Activated CD4-positive, CD25-positive, alpha-beta regulatory T cell treated with anti-CD3 and anti-CD28 coated beads, Interleukin-2, amount 50 U/mL, for 16 hours (primary cell): ENCODE data around the gene NSF.
"Not testable (repeated sequence)": the region's sequence is repeated elsewhere in the genome, so short reads cannot be mapped to it uniquely, and the experiment has no call there.

ENCODE experiments used
- DNase-seq: peaks from one replicate; pipeline ENCODE4 v3.0.0-alpha.2; 2020; ENCODE audit warnings: low read depth, low spot score

The NSF gene

GRCh38 chr17:46590157-46591146 lies at the start of gene NSF:
TSS of gene NSF (plus strand) at chr17:46590669. CDS start at chr17:46590776, 107 bp downstream.
- DNase-seq, result not testable (repeated sequence)

GRCh38 chr17:46548607-46549006 lies 41.9 kb upstream of the NSF start:
- DNase-seq, result not testable (repeated sequence)

GRCh38 chr17:46559155-46559554 lies 31.3 kb upstream of the NSF start:
- DNase-seq, result not testable (repeated sequence)

- not testable (repeated sequence) for DNase-seq
These were observed 30.4 kb upstream of the NSF start for GRCh38 chr17:46560048-46560447.

- DNase-seq, result not testable (repeated sequence)
These were observed 24.2 kb upstream of the NSF start for GRCh38 chr17:46566284-46566683.

GRCh38 chr17:46566980-46567379 lies 23.5 kb upstream of the NSF start:
- not testable (repeated sequence) for DNase-seq

- DNase-seq, result not testable (repeated sequence)
These were observed 18.7 kb upstream of the NSF start for GRCh38 chr17:46571796-46572195.

- peak; percentile 56 for DNase-seq
These were observed 11.1 kb upstream of the NSF start, which contains the start of gene ARL17A for GRCh38 chr17:46579083-46580075. TSS of gene ARL17A (minus strand) at chr17:46579691. CDS start at chr17:46576322, 3,369 bp downstream.

- not testable (repeated sequence) for DNase-seq
These were observed 10.4 kb upstream of the NSF start for GRCh38 chr17:46580082-46580481.

GRCh38 chr17:46585444-46585843 lies 5.0 kb upstream of the NSF start:
- not testable (repeated sequence) for DNase-seq

GRCh38 chr17:46591332-46591731 lies 863 bp downstream of the NSF start:
- DNase-seq, result not testable (repeated sequence)

- DNase-seq, result not testable (repeated sequence)
These were observed 8.0 kb downstream of the NSF start for GRCh38 chr17:46598344-46598931.

- DNase-seq, result not testable (repeated sequence)
These were observed 10.3 kb downstream of the NSF start for GRCh38 chr17:46600767-46601166.

- DNase-seq, result not testable (repeated sequence)
These were observed 12.7 kb downstream of the NSF start for GRCh38 chr17:46603125-46603524.

- DNase-seq, result not testable (repeated sequence)
These were observed 20.8 kb downstream of the NSF start for GRCh38 chr17:46611304-46611703.

GRCh38 chr17:46613876-46614275 lies 23.4 kb downstream of the NSF start:
- not testable (repeated sequence) for DNase-seq

GRCh38 chr17:46617121-46617520 lies 26.7 kb downstream of the NSF start:
- DNase-seq, result not testable (repeated sequence)

GRCh38 chr17:46618975-46619374 lies 28.5 kb downstream of the NSF start:
- not testable (repeated sequence) for DNase-seq

- not testable (repeated sequence) for DNase-seq
These were observed 33.3 kb downstream of the NSF start for GRCh38 chr17:46623790-46624189.

GRCh38 chr17:46624726-46625125 lies 34.3 kb downstream of the NSF start:
- not testable (repeated sequence) for DNase-seq

GRCh38 chr17:46627452-46627851 lies 37.0 kb downstream of the NSF start:
- not testable (repeated sequence) for DNase-seq
